Activated naive CD4-positive, alpha-beta T cell treated with anti-CD3 and anti-CD28 coated beads for 36 hours (primary cell): ENCODE measurements around the gene DNM3. TPM values are rescaled to one million over a fixed set of nuclear protein-coding genes. Genes with fewer than 3 reads are reported as not detected.

Experiments
- CTCF ChIA-PET: fragments of 350-600 bp; sonication (Branson Sonifier 250); formaldehyde crosslinking; loops from one replicate; lab custom pipeline; 2021; ENCODE audit warnings: antibody characterized with exemption; lab: Charles Lee
- DNase-seq: peaks from one replicate; pipeline ENCODE4 v3.0.0-alpha.2; 2020
- H3K27ac Mint-ChIP-seq: one replicate; pipeline ENCODE4 v1.8.0; 2021; ENCODE audit warnings: mild to moderate bottlenecking, mixed read lengths
- H3K27me3 Mint-ChIP-seq: one replicate; pipeline ENCODE4 v1.8.0; 2021; ENCODE audit warnings: low read depth, mixed read lengths
- H3K36me3 Mint-ChIP-seq: one replicate; pipeline ENCODE4 v1.8.0; 2021; ENCODE audit warnings: low read depth, mixed read lengths
- H3K4me1 Mint-ChIP-seq: one replicate; pipeline ENCODE4 v1.8.0; 2021; ENCODE audit warnings: low read depth, mixed read lengths
- H3K4me3 Mint-ChIP-seq: one replicate; pipeline ENCODE4 v1.8.0; 2021; ENCODE audit warnings: mild to moderate bottlenecking, moderate library complexity, mixed read lengths
- H3K9me3 Mint-ChIP-seq: one replicate; pipeline ENCODE4 v1.8.0; 2021; ENCODE audit warnings: mixed read lengths
- intact Hi-C: fragments of 100-400 bp; cut with micrococcal nuclease; formaldehyde crosslinking; loops from one replicate; pipeline ENCODE4 v1.15.1; 2023
- total RNA-seq, 2 experiments: library from RNA; stranded (reverse); gene quantifications; one replicate each; pipeline ENCODE4 v1.2.3, GENCODE V29; 2021

DNM3 gene
- total RNA-seq, 2 experiments from 2014 or later = 0.96 to 0.98 TPM

- Mint-ChIP-seq H3K27ac (no peak overlapping the region), H3K27me3 (no peaks in the 10 kb centered on the region), H3K4me1 (no peaks in the 10 kb centered on the region), H3K36me3 (no peaks in the 10 kb centered on the region), H3K9me3 (no peaks in the 10 kb centered on the region), H3K4me3 (no peak overlapping the region)
- intact Hi-C loops = no loop called here
- no peak for DNase-seq
- CTCF ChIA-PET = no interaction called here
Measured at GRCh38 chr1:172211221-172211620, 369.9 kb downstream of the DNM3 start.

- no peaks in the 10 kb centered on the region for H3K36me3 Mint-ChIP-seq
- no peaks in the 10 kb centered on the region for H3K27me3 Mint-ChIP-seq
- no peak for DNase-seq
- no peak overlapping the region for H3K4me3 Mint-ChIP-seq
- intact Hi-C loops = no loop called here
- H3K27ac Mint-ChIP-seq = no peak overlapping the region
- no peaks in the 10 kb centered on the region for H3K4me1 Mint-ChIP-seq
- no peaks in the 10 kb centered on the region for H3K9me3 Mint-ChIP-seq
- CTCF ChIA-PET = no interaction called here
Measured at GRCh38 chr1:172212124-172212523, 370.8 kb downstream of the DNM3 start.

GRCh38 chr1:172215006-172215405 is 373.7 kb downstream of the DNM3 start:
- Mint-ChIP-seq H3K36me3 (no peaks in the 10 kb centered on the region), H3K27me3 (no peaks in the 10 kb centered on the region), H3K9me3 (no peaks in the 10 kb centered on the region), H3K4me1 (no peaks in the 10 kb centered on the region), H3K4me3 (no peak overlapping the region), H3K27ac (no peak overlapping the region)
- no peak for DNase-seq
- CTCF ChIA-PET = interaction anchor here (0.8 kb wide), 1 partner anchor 235 kb away, joined by 4 read pairs; no protein-coding TSS in a partner anchor
- intact Hi-C loops = no loop called here

GRCh38 chr1:172219966-172220365 is 378.7 kb downstream of the DNM3 start:
- H3K4me3 Mint-ChIP-seq = no peak overlapping the region
- no peaks in the 10 kb centered on the region for H3K9me3 Mint-ChIP-seq
- no peak overlapping the region for H3K27ac Mint-ChIP-seq
- no peaks in the 10 kb centered on the region for H3K4me1 Mint-ChIP-seq
- CTCF ChIA-PET = interaction anchor here (1.2 to 1.4 kb wide), 2 partner anchors 29 to 224 kb away, joined by 3 read pairs; no protein-coding TSS in a partner anchor
- no peaks in the 10 kb centered on the region for H3K27me3 Mint-ChIP-seq
- H3K36me3 Mint-ChIP-seq = no peaks in the 10 kb centered on the region
- DNase-seq = no peak
- intact Hi-C loops = no loop called here

GRCh38 chr1:172220376-172220775 is 379.1 kb downstream of the DNM3 start:
- intact Hi-C loops = no loop called here
- no peaks in the 10 kb centered on the region for H3K4me1 Mint-ChIP-seq
- CTCF ChIA-PET = interaction anchor here (1.2 to 1.4 kb wide), 2 partner anchors 29 to 224 kb away, joined by 3 read pairs; no protein-coding TSS in a partner anchor
- H3K27ac Mint-ChIP-seq = no peak overlapping the region
- no peak overlapping the region for H3K4me3 Mint-ChIP-seq
- no peaks in the 10 kb centered on the region for H3K27me3 Mint-ChIP-seq
- DNase-seq = no peak
- no peaks in the 10 kb centered on the region for H3K36me3 Mint-ChIP-seq
- no peaks in the 10 kb centered on the region for H3K9me3 Mint-ChIP-seq

- no peak for DNase-seq
- H3K27ac Mint-ChIP-seq = no peak overlapping the region
- H3K9me3 Mint-ChIP-seq = no peaks in the 10 kb centered on the region
- CTCF ChIA-PET = no interaction called here
- intact Hi-C loops = no loop called here
- no peaks in the 10 kb centered on the region for H3K4me1 Mint-ChIP-seq
- H3K27me3 Mint-ChIP-seq = no peaks in the 10 kb centered on the region
- no peak overlapping the region for H3K4me3 Mint-ChIP-seq
- no peaks in the 10 kb centered on the region for H3K36me3 Mint-ChIP-seq
Measured at GRCh38 chr1:172221436-172221835, 380.1 kb downstream of the DNM3 start.

- intact Hi-C loops = no loop called here
- H3K9me3 Mint-ChIP-seq = no peaks in the 10 kb centered on the region
- no peaks in the 10 kb centered on the region for H3K27me3 Mint-ChIP-seq
- H3K4me3 Mint-ChIP-seq = no peak overlapping the region
- CTCF ChIA-PET = interaction anchor here (0.8 kb wide), 1 partner anchor 29 kb away, joined by 3 read pairs; no protein-coding TSS in a partner anchor
- no peak overlapping the region for H3K27ac Mint-ChIP-seq
- DNase-seq = no peak
- no peaks in the 10 kb centered on the region for H3K4me1 Mint-ChIP-seq
- no peaks in the 10 kb centered on the region for H3K36me3 Mint-ChIP-seq
Measured at GRCh38 chr1:172224871-172225270, 383.6 kb downstream of the DNM3 start.

GRCh38 chr1:172229942-172230341 is 388.6 kb downstream of the DNM3 start:
- peaks cover 2% of the 10 kb centered on the region for H3K9me3 Mint-ChIP-seq
- no peaks in the 10 kb centered on the region for H3K36me3 Mint-ChIP-seq
- no peak for DNase-seq
- no peaks in the 10 kb centered on the region for H3K27me3 Mint-ChIP-seq
- no peak overlapping the region for H3K27ac Mint-ChIP-seq
- intact Hi-C loops = no loop called here
- CTCF ChIA-PET = no interaction called here
- peaks cover 3% of the 10 kb centered on the region for H3K4me1 Mint-ChIP-seq
- no peak overlapping the region for H3K4me3 Mint-ChIP-seq

- CTCF ChIA-PET = no interaction called here
- H3K27ac Mint-ChIP-seq = no peak overlapping the region
- H3K9me3 Mint-ChIP-seq = peaks cover 2% of the 10 kb centered on the region
- peaks cover 3% of the 10 kb centered on the region for H3K4me1 Mint-ChIP-seq
- H3K27me3 Mint-ChIP-seq = no peaks in the 10 kb centered on the region
- no peaks in the 10 kb centered on the region for H3K36me3 Mint-ChIP-seq
- intact Hi-C loops = no loop called here
- DNase-seq = no peak
- no peak overlapping the region for H3K4me3 Mint-ChIP-seq
Measured at GRCh38 chr1:172230526-172230925, 389.2 kb downstream of the DNM3 start.

GRCh38 chr1:172236958-172237357 is 395.7 kb downstream of the DNM3 start:
- Mint-ChIP-seq H3K36me3 (no peaks in the 10 kb centered on the region), H3K9me3 (no peaks in the 10 kb centered on the region), H3K27me3 (no peaks in the 10 kb centered on the region), H3K27ac (no peak overlapping the region), H3K4me3 (no peak overlapping the region), H3K4me1 (no peaks in the 10 kb centered on the region)
- no peak for DNase-seq
- CTCF ChIA-PET = no interaction called here
- intact Hi-C loops = no loop called here

- Mint-ChIP-seq H3K36me3 (no peaks in the 10 kb centered on the region), H3K4me3 (no peak overlapping the region), H3K4me1 (no peaks in the 10 kb centered on the region), H3K27ac (no peak overlapping the region), H3K27me3 (no peaks in the 10 kb centered on the region), H3K9me3 (no peaks in the 10 kb centered on the region)
- CTCF ChIA-PET = interaction anchor here (0.7 kb wide), 1 partner anchor 60 kb away, joined by 3 read pairs; no protein-coding TSS in a partner anchor
- intact Hi-C loops = no loop called here
- DNase-seq = no peak
Measured at GRCh38 chr1:172238158-172238557, 396.9 kb downstream of the DNM3 start.

GRCh38 chr1:172238965-172239364 is 397.7 kb downstream of the DNM3 start:
- no peaks in the 10 kb centered on the region for H3K9me3 Mint-ChIP-seq
- H3K36me3 Mint-ChIP-seq = no peaks in the 10 kb centered on the region
- CTCF ChIA-PET = interaction anchor here (0.7 to 0.8 kb wide), 2 partner anchors 61 to 192 kb away, joined by 3 read pairs; no protein-coding TSS in a partner anchor
- no peaks in the 10 kb centered on the region for H3K4me1 Mint-ChIP-seq
- no peak for DNase-seq
- H3K27ac Mint-ChIP-seq = no peak overlapping the region
- no peaks in the 10 kb centered on the region for H3K27me3 Mint-ChIP-seq
- H3K4me3 Mint-ChIP-seq = no peak overlapping the region
- intact Hi-C loops = no loop called here

- Mint-ChIP-seq H3K27ac (no peak overlapping the region), H3K4me3 (no peak overlapping the region), H3K36me3 (no peaks in the 10 kb centered on the region), H3K4me1 (no peaks in the 10 kb centered on the region), H3K9me3 (no peaks in the 10 kb centered on the region), H3K27me3 (no peaks in the 10 kb centered on the region)
- intact Hi-C loops = no loop called here
- DNase-seq = no peak
- CTCF ChIA-PET = no interaction called here
Measured at GRCh38 chr1:172239901-172240300, 398.6 kb downstream of the DNM3 start.
